ENCODE data around the gene TSC22D1. TPM values are rescaled to one million over a fixed set of nuclear protein-coding genes. Genes with fewer than 3 reads are reported as not detected.

The TSC22D1 gene
- total and polyA plus RNA-seq, 7 donors = 34.5 to 203 (median 121) TPM

DNA sequence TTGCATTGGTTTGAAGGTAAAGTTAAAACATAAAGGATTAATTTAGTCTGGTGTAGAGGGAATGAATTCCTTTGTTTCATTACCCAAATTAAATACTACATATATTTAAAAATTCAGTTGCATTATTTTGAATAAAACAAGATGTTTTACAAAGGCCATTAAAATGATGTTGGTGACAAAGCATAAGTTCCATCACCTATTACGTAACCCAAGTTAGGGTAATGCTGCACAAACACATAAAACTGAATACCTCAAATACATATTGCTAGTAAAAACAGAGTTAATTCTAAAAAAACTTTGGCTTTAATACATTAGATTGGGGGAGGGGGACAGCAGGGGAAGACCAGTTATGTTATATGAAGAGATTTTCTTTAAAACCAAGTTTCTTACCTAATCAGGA, 122.2 kb downstream of the TSC22D1 start:
- intact Hi-C loops (cut with DNase I) = no loop called here

DNA sequence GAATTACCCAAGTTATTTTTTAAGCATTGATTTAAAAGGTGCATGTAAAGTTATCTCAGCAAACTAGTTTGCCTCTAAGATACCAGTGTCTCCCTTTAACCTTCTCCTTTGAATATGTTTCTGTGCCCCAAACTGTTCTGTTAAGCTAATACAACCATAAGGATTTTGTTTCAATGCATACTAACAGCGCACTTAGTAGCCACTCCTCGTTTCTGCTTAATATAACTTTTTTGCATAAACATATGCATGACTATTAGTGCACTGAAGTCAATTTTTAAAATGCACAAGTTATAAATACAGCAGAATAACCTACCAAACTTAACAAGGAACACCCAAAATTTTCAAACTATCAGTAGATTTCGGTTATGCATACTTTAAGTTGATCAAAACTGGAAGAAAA, 123.1 kb downstream of the TSC22D1 start:
- ATAC-seq = no peak
- DNase-seq = no peak
- no peak overlapping the region for H3K27ac ChIP-seq
- H3K9me3 ChIP-seq = no peaks in the 10 kb centered on the region
- no peaks in the 10 kb centered on the region for H3K36me3 ChIP-seq (ENCODE audit: insufficient read depth in 1 of 2, low read depth in 1 of 2)
- WGBS, 3 donors = 91 to 94% (median 94%) methylated on average over 3 of the region's 3 CpGs
- intact Hi-C loops (cut with DNase I) = no loop called here
- H3K4me3 ChIP-seq = no peak overlapping the region
- TF ChIP-seq, protein P1, sequence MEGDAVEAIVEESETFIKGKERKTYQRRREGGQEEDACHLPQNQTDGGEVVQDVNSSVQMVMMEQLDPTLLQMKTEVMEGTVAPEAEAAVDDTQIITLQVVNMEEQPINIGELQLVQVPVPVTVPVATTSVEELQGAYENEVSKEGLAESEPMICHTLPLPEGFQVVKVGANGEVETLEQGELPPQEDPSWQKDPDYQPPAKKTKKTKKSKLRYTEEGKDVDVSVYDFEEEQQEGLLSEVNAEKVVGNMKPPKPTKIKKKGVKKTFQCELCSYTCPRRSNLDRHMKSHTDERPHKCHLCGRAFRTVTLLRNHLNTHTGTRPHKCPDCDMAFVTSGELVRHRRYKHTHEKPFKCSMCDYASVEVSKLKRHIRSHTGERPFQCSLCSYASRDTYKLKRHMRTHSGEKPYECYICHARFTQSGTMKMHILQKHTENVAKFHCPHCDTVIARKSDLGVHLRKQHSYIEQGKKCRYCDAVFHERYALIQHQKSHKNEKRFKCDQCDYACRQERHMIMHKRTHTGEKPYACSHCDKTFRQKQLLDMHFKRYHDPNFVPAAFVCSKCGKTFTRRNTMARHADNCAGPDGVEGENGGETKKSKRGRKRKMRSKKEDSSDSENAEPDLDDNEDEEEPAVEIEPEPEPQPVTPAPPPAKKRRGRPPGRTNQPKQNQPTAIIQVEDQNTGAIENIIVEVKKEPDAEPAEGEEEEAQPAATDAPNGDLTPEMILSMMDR (IDR thresholded peaks at IDR 0.05) = no peak
- H3K4me1 ChIP-seq = peaks cover 42% of the 10 kb centered on the region
- H3K27me3 ChIP-seq (ENCODE audit: insufficient read depth in 3 of 3, low read length in 2 of 3) = no peaks in the 10 kb centered on the region

More for the DNA sequence above, 122.2 kb downstream of the TSC22D1 start:
- H3K4me3 ChIP-seq = no peak overlapping the region
- TF ChIP-seq, protein P1 (IDR thresholded peaks at IDR 0.05) = no peak
- DNase-seq (no peak), ATAC-seq (no peak)
- H3K36me3 ChIP-seq (ENCODE audit: insufficient read depth in 1 of 2, low read depth in 1 of 2) = no peaks in the 10 kb centered on the region
- H3K27me3 ChIP-seq (ENCODE audit: insufficient read depth in 3 of 3, low read length in 2 of 3) = no peaks in the 10 kb centered on the region
- no peak overlapping the region for H3K27ac ChIP-seq
- H3K4me1 ChIP-seq = peaks cover 42% of the 10 kb centered on the region
- H3K9me3 ChIP-seq = no peaks in the 10 kb centered on the region
- 93 to 96% (median 93%) methylated on average over 1 of the region's 1 CpG for WGBS, 3 donors

DNA sequence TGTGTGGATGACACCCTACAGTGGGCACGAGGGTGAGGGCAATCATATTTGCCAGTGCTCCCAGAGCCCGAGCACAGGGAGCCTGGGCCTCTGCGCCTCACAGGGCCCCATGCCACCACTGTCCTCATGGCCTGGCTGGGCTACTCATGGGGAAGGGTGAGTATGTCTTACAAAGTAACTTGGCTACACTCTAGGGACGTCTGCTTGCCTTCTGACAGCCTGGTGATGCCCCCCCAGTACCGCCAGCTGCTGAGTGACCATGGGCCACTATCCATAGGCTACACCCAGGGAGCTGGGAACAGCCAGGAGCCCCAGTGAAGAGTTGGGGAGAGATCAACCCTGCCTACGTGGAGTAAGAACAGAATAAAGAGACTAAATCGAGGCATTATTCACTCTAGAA, 123.7 kb downstream of the TSC22D1 start:
- H3K9me3 ChIP-seq = no peaks in the 10 kb centered on the region
- TF ChIP-seq, protein P1 (IDR thresholded peaks at IDR 0.05) = no peak
- peaks cover 36% of the 10 kb centered on the region for H3K4me1 ChIP-seq
- no peak overlapping the region for H3K4me3 ChIP-seq
- intact Hi-C loops (cut with DNase I) = no loop called here
- peak overlapping the region; percentile 80 for H3K27ac ChIP-seq
- H3K36me3 ChIP-seq (ENCODE audit: insufficient read depth in 1 of 2, low read depth in 1 of 2) = no peaks in the 10 kb centered on the region
- no peaks in the 10 kb centered on the region for H3K27me3 ChIP-seq (ENCODE audit: insufficient read depth in 3 of 3, low read length in 2 of 3)
- DNase-seq (no peak), ATAC-seq (peak in 1 of 4 donors; percentile 9)
- WGBS, 3 donors = 86 to 94% (median 89%) methylated on average over 7 of the region's 7 CpGs

DNA sequence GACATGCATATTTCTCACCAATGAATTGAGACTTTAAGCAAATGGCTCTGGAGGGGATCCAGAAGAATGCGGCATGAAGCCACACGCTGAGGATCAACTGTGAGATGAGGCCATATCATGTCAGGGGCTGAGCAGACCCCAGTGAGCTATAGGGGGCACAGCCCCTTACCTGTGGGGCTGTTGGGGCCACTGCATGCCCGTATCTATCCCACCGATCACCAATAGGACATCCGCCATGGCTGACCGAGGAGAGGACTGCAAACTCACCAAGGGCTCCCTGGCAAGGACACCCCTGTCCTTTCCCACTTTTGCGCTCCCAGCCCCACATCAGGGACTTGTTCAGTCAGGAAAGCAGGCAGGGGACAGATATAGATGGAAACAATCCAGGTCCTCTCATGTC, 124.5 kb downstream of the TSC22D1 start:
- 79 to 93% (median 84%) methylated on average over 7 of the region's 7 CpGs for WGBS, 3 donors
- DNase-seq (no peak), ATAC-seq (peak in 1 of 4 donors; percentile 6)
- Histone ChIP-seq H3K4me1 (peaks cover 36% of the 10 kb centered on the region), H3K27me3 (ENCODE audit: insufficient read depth in 3 of 3, low read length in 2 of 3) (no peaks in the 10 kb centered on the region), H3K36me3 (ENCODE audit: insufficient read depth in 1 of 2, low read depth in 1 of 2) (no peaks in the 10 kb centered on the region), H3K4me3 (peak overlapping the region; percentile 6), H3K27ac (peak overlapping the region; percentile 80), H3K9me3 (no peaks in the 10 kb centered on the region)
- TF ChIP-seq, protein P1 (IDR thresholded peaks at IDR 0.05) = no peak
- intact Hi-C loops (cut with DNase I) = no loop called here

DNA sequence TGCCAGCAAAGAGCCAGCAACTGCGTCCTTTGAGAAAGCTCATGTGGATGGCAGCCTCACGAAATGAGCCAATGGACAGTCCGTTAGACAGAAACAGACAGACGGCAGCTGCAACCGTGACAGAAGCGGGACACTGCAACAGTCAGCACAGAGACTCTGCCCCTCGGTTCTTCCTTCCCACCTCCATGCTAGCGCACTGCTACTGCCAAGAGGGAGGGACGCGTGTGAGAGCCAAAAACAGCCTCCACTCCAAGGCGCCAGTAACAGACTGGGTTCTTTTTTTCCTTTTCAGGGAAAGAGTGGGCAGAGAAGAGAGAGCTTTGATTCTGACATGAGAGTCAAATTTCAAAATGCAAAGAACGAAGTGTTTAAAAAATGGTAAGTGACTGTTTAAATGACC, 125.0 kb downstream of the TSC22D1 start:
- 51 to 72% (median 59%) methylated on average over 12 of the region's 12 CpGs for WGBS, 3 donors
- peak; percentile 61 to 88 (median 84) for ATAC-seq

More for the DNA sequence above, 125.0 kb downstream of the TSC22D1 start:
- Histone ChIP-seq H3K9me3 (no peaks in the 10 kb centered on the region), H3K36me3 (ENCODE audit: insufficient read depth in 1 of 2, low read depth in 1 of 2) (no peaks in the 10 kb centered on the region), H3K27ac (peak overlapping the region; percentile 80), H3K4me1 (peaks cover 36% of the 10 kb centered on the region), H3K27me3 (ENCODE audit: insufficient read depth in 3 of 3, low read length in 2 of 3) (no peaks in the 10 kb centered on the region), H3K4me3 (peak overlapping the region; percentile 6)
- intact Hi-C loops (cut with DNase I) = no loop called here
- TF ChIP-seq, protein P1 (IDR thresholded peaks at IDR 0.05) = no peak
- DNase-seq = peak; percentile 48 to 65

Data from psoas muscle (tissue), 8 donors.